HG03175 (cell line): Measurements from ENCODE around the gene LDAF1.
"Not testable (repeated sequence)": the region's sequence is repeated elsewhere in the genome, so short reads cannot be mapped to it uniquely, and the experiment has no call there.

Experiments used
- ATAC-seq: cut with Tn5 transposase; IDR thresholded peaks from one replicate; pipeline ENCODE4 v1.9.1; 2021; ENCODE audit warnings: mild to moderate bottlenecking, moderate library complexity; ENCODE audit not compliant: unreplicated experiment

Gene LDAF1

DNA sequence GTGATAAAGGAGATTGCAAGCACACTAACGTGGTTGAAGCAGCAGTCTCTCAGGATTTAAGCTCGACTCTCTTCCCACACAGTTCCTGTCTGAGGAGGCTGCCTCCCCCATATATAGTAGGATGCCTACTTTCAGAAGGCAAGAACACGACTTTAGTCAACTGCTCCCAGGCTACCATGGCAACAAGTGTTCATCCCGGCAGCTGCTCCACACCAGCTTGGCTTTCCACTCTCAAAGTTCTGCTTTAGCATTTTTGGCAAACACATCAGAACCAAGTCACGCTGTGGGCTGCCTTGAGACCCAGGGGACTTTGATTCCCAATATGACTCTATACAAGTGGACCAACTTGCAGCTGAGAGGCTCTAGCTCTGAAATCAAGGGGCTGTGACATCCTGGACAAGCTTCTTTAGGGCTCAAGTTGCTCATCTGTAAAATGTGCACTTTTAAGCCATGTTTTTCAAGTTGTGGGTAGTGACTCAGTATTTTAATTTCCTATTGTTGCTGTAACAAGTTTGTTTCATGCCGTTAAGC is 36.4 kb downstream of the LDAF1 start:
- ATAC-seq = no peak

DNA sequence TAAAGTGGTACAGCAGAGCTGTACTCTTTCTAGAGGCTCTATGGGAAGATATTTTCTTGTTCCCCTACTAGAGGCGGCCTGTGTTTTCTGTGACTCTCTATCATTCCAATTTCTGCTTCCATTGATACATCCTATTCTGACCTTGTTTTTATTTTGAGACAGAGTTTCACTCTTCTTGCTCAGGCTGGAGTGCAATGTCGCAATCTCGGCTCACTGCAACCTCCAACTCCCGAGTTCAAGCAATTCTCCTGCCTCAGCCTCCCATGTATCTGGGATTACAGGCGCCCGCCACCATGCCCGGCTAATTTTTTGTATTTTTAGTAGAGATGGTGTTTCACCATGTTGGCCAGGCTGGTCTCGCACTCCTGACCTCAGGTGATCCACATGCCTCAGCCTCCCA is 36.9 kb downstream of the LDAF1 start:
- ATAC-seq = not testable (repeated sequence)

DNA sequence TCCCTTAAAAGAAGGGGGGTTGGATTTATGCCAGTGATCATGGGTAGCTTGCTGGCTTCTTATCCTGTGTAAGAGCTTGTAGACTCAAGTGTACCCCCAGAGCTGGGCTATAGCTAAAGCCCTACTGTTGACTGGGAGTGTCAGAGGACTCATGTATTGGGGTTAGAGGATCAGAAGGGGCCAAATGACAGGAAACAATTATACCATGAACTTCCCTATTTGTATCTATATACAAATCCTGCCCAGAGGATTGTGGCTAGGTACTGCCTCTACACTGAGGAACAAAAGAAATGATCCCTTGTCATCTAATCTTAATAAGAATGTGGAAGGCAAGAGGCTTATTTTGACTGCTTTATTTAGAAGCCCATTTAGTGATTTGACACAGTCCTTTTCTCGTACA is 38.6 kb downstream of the LDAF1 start:
- no peak for ATAC-seq

DNA sequence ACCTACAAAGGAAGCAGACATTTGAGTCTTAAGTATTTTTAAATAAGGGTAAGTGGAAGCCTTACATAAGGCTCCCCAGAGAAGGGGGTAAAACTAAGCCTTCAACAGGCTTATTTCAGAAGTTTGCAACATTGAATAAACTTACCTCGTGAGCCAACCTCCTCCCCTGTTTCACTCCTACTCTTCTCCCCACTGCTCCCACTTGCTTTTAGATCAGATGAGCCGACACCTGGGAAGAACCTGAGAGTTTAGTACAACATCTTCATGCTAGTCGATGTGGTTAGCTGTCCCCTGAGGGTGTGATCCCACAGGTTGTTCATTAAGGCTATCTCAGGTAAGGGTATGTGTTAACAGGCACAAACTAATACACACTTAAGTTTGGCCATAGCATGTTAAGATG is 39.1 kb downstream of the LDAF1 start:
- no peak for ATAC-seq

DNA sequence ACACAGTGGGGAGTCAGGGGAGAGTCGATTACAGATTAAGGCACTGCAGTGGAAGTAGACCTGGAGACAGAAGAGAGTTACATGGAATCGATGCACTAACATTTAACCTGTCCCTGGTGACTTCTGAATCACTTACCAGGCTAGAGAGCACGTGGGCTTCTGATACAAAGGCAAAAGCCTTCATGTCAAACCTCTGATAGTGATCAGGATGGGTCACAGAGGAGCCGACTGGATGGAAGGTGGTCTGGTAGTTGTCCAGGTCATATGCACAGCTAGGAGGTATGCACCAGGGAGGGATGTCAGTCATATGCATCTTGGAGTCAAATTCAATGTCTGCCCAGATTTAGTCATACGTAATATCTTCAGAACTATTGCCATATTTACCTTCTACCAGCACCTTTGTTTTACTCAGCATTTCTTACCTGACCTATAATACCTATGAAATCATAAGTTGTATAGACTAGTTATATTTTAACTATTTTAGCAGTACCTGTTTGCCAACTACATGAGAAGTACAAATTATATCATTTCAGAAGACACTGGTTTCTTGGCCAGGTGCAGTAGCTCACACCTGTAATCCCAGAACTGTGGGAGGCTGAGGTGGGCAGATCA is 41.2 kb downstream of the LDAF1 start:
- no peak for ATAC-seq

DNA sequence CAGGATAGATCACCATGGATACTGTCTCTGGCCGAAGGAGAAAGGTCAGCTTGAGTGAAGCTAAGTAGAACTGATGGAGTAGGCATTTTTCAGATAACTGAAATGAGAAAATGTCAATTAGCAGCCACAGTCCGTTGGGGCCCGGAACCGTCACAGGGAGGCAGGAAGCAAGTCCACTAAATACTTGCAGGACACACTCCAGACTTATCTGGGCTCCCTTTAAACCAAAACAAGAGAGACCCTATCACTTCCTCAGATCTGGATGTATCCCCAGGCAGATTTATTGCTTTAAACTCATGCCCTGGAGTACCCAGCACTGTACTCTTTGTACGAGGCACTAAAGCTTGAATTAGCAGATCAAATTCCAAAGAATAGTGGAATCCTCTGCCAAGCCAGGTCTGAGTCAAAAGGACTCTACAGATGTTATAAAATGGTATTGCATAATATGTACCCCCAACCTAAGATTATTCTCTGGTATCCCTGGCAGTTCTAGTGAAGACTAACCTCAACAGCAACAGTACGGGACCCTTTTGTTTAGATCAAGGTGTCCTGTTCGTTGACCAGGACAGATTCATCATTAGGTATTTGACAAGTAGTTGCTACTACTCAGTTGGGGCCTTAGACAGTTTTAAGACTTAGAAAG is 44.8 kb downstream of the LDAF1 start:
- ATAC-seq = no peak

DNA sequence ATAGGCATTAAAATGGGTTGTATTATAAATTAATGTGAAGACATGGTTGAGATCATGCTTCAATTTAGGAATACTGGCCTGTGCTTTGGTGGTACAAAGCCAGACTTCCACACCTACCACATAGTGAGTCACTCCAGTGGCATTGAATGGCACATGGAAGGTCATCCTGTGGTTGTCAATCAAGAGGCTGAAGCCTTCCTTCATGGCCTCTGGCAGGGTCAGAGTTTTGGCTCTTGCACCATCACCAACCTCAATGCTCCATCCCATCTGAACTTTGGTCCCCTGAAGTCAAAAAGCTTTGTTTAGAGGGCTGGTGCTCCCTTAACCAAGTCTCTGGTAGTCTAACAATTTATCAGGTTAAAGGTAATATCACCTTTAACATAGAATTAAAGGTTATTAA is 46.8 kb downstream of the LDAF1 start:
- no peak for ATAC-seq

DNA sequence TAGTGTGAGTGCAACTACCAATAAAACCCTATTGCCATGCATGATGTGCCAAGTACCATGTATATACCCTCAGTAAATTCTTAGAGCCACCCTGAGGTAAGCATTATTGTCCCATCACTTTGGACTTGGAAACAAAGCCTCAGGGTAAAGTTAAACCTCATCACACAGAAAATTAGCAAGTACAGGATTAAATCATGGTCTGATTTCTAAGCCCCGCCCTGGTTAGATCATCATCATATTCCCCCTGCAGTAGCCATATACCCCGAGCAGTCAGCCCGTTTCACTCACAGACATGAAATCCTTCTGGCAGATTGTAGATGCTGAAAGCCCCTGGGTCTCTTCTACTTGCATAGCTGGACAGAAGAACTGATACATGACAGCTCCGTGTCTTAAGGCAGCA is 48.1 kb downstream of the LDAF1 start:
- no peak for ATAC-seq

DNA sequence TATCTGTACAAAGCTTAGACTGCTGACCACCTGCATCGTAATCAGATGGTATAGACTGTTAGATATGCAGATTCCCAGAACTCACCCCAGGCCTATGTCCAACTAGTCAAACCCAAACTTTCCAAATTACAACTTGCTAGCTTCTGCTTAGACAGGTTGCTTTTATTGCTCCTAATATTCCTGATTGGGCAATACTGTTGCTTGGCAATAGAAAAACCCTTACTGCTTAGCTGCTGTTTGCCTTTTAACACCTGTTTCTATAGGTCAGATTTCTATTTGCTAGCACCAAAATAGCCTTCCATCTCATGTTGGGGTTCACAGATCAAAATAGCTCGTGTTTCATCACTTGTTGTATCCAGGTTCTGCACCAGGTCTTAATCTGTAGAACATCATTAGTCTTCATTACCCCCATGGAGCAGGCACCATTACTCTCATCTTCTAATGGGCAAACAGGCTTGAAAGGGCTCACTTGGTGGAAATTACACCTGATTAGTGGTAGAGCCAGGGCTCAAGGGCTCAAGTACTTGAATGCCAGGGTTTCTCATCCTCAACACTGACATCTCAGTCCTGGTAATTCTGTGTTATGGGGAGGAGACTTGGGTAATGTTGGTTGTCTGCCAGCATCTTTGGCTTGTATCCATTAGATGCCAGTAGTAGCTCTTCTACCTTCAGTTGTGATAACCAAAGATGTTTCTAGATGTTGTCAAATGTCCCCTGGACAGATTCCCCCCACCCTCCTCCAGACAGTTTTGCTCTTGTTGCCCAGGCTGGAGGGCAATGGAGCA is 50.2 kb downstream of the LDAF1 start:
- ATAC-seq = no peak

DNA sequence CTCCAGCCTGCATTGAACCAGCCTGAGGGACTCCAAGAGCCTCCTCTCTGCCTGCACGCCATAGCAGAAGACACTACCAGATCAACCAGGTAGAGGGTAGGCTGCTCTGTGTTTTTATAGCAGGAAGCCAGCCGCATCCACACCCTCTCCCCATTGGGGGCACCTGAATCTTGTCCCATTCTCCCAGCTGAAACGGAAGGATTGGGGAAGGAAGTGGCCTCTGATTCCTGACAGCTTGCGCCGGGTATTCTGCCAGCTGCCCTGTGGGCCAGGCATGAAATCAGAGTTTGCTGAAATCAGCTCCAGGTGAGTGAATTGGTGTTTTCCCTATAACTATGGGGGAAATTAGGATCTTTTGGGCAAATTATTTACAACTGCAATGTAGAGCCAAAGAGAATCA is 53.0 kb downstream of the LDAF1 start, which contains the start of gene ZP2:
TSS of gene ZP2 (minus strand) at position 89 of the 400 bp plus-strand sequence. CDS start at position 62, 27 bp downstream.
- ATAC-seq = no peak

DNA sequence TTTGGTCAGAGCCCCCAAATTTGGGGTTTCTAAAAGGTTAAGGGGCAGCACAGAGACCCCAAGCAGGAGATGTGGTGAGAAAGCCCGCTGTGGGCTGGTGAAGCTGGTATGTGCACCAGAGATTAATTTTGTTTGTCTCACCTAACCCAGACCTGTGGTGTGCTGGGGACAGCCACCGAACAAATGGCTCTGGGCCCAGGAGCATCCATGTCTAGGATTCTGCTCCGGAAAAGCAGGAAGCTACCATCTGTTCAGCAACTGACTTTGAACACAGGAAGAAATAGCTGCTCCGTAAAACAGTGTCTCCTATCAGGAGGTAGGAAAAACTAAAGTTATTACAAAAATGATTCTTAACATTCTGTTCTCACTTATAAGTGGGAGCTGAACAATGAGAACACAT is 55.6 kb downstream of the LDAF1 start:
- no peak for ATAC-seq

DNA sequence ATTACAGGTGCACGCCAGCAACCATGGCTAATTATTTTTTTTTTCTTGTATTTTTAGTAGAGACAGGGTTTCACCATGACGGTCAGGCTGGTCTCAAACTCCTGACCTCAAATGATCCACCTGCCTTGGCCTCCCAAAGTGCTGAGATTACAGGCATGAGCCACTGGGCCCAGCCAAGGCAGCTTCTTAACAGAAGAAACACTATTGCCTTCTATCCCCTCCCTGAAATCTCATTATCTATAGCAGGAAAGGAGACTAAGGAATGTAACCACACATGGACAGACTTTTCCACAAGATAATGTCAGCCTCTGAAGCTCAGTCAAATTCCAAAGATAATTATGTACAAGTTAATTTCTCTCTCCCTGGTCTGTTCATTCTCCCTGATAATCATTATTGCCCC is 58.6 kb downstream of the LDAF1 start:
- ATAC-seq = no peak

DNA sequence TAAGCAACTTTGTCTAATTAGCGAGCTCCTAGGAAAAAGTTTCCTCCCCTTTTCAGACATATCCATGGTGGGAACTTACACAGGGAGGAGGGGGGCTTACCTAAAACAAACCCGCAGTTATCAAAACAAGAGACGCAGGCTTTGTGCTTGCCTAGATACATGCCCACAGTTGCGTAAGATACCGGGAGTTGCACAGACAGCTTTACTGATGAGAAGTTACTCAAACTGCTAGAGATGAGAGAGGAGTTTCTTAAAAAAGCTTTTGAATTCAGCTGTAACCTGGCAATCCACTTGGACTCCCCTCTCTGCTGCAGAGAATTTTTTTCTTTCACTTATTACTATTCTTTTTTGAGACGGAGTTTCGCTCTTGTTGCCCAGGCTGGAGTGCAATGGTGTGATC is 59.7 kb downstream of the LDAF1 start:
- ATAC-seq = no peak

DNA sequence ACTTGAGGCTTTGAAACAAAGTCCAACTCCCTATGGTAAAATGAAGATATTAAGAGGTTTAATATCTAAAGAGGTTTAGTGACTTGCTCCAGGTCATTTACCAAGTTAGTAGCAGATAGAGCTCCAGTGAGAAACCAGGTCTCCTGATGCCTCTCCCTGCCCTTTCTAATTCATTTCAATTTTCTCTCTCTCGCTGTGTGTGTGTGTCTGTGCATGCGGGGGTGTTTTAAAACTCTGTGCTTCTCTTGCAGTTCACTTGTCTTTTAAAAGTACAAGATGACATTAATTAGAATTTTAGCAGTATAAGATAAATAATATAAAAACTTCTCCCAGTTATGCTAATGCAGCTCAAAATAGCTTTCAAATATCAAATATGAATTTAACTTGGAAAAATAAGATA is 61.1 kb downstream of the LDAF1 start:
- ATAC-seq = no peak

DNA sequence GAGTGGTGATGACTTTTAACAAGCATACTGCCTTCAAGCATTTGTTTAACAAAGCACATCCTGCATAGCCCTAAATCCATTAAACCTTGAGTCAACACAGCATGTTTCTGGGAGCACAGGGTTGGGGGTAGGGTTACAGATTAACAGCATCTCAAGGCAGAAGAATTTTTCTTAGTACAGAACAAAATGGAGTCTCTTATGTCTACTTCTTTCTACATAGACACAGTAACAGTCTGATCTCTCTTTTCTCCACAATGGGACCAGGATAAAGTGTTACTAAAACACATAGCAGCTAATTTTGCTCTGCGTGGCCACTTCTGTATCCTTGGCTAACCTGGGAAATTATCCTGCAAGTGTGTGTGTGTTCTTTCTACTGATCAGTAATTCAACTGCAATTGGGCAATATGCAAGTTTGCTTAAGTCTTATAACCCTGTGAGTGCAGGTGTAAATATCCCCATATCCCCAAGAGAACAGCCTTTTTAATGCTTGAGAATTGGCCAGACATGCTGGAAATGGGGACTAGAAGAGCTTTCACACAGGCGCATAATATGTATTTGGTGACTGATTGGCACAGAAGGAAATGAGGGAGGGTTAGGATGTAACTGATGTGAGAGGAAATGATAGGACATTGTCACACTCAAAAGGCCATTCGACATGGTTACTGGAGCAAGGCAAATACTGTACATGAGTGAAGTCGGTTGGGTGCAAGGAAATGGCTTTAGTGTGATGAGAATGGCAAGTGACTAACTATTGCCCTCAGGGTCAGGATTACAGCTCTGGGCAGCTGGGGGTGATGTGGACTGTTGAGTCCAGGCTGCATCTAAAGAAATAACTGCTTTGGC is 64.2 kb downstream of the LDAF1 start:
- no peak for ATAC-seq

DNA sequence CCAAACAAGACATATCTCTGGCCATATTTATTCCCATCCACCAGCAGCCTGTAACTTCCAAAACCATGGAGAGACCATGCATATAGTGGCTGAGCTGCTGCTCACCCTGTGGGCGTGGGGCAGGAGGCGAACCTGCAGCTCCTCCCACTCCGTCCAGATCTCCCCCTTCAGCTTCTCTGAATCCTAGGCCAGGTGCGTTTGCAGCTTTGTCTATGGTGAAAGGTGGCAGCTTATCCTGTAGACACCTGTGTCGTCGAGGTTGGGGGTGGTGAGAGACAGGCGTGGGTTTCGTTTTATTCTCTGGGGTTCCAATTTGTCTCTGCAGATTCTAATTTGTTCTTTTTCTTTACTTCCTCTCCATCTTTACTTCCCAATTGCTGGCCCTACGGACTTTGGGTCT is 65.3 kb downstream of the LDAF1 start:
- ATAC-seq = no peak

DNA sequence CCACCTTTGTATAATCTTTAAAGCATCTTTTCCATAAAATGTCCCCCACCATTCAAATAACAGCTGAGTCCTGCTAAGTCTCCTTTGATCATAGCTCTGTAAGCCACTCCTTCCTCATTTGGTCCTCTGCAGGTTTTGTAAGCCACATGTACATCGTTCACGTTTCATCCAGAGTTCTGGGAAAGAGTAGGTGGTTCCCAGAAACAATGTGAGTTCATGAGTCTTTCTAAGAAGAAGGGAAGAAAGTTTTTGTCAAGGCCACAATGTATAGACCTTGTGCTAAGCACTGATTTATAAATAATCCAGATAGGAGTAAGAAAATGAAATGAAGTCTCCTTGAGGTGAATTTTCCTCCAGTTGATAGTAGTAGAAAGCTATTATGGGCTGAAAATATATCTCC is 66.3 kb downstream of the LDAF1 start:
- no peak for ATAC-seq

DNA sequence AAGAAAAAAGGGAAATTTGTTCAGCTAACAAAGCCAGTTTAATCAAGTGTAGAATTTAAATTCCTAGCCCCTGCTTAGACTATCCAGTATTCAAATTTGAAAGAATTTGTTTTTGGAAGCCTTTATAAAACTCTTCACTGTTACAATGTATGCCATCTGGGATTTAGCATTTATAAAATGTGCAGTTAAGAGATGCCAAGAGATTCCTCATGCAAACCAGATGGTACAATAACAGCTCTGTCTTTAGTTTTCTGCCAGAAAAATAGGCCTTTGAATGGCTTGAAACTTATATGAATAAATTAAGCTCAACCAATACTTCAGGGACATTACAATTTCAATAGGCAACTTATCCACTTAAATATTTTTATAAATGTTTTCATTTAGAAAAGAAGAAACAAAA is 68.3 kb downstream of the LDAF1 start:
- no peak for ATAC-seq

DNA sequence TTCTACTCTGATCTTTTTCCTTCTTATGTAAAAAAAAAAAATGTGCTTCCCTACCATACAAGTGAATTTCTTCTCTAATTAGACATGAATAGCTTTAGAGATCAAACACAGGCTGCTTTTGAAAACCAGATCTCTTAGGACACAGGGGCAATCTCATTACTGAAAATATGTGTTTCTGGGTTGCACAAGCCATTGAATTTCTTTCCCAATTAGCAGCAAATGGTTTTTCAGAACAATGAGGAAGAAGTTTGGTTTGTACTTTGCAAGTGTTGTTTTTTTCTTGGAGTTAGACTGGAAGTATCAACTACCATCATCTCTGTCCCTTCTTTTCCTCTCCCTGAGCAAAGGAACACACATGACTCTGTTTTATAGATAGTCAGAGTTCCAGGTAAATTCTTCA is 69.4 kb downstream of the LDAF1 start:
- ATAC-seq = no peak

DNA sequence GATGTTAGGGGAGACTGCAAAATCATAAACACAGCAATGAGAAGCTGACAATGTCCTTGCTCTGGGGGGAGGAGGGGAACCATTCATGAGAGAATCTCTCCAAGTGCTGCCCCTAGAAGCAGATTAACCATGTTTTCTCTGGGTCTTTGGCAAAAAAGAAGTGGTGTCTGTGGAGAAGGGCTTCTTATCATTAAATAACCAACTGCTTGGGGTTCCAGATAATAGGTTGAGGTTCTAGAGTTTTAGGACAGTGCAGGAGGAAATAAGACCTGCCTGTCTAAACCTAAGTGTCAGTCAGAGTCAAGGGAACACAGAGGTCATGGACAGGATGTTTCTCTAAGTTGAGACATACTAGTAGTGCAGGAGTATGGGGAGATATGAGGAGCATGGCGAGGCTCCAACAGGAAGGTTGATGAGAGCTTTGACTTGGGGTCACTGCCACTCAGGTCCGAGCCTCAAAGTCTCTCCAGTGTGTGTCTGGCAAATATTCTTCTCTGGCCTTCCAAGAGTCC is 69.9 kb downstream of the LDAF1 start:
- ATAC-seq = no peak
